Trophoblast cell (in vitro differentiated cells and primary cell): ENCODE data around the gene FAAP100.

Experiments used
- DNase-seq, 2 donors: peaks; one replicate each; pipeline ENCODE4 v3.0.0-alpha.2; 2016
- H2AFZ ChIP-seq: 2 replicates; pipeline ENCODE4 v1.6.1; 2013; ENCODE audit warnings: low read length, moderate library complexity, mild to moderate bottlenecking; ENCODE audit not compliant: insufficient read depth, poor library complexity
- H2AK5ac ChIP-seq: 2 replicates; pipeline ENCODE4 v1.6.1; 2013; ENCODE audit warnings: mild to moderate bottlenecking, low read length
- H2BK120ac ChIP-seq: 2 replicates; pipeline ENCODE4 v1.6.1; 2013; ENCODE audit warnings: low read length, mild to moderate bottlenecking, moderate library complexity; ENCODE audit not compliant: insufficient read depth, poor library complexity
- H2BK12ac ChIP-seq: 2 replicates; pipeline ENCODE4 v1.6.1; 2013; ENCODE audit warnings: mild to moderate bottlenecking, low read length, moderate library complexity
- H2BK5ac ChIP-seq: 2 replicates; pipeline ENCODE4 v1.6.1; 2013; ENCODE audit warnings: low read length, low read depth, moderate library complexity, mild to moderate bottlenecking; ENCODE audit not compliant: poor library complexity
- H3K14ac ChIP-seq: 2 replicates; pipeline ENCODE4 v1.6.1; 2013; ENCODE audit warnings: mild to moderate bottlenecking, low read length
- H3K18ac ChIP-seq: 2 replicates; pipeline ENCODE4 v1.6.1; 2013; ENCODE audit warnings: mild to moderate bottlenecking, low read length
- H3K23ac ChIP-seq: 2 replicates; pipeline ENCODE4 v1.6.1; 2013; ENCODE audit warnings: low read length
- H3K27ac ChIP-seq: 2 replicates; pipeline ENCODE4 v1.5.1; 2013; ENCODE audit warnings: low read depth, mild to moderate bottlenecking, inconsistent platforms, low read length, moderate library complexity
- H3K27me3 ChIP-seq: 2 replicates; pipeline ENCODE4 v1.6.1; 2013; ENCODE audit warnings: inconsistent platforms, mild to moderate bottlenecking, low read length, moderate library complexity; ENCODE audit not compliant: insufficient read depth
- H3K36me3 ChIP-seq, 2 experiments: 1 replicate in 1 of 2; 2 replicates in 1 of 2; pipeline ENCODE4 v1.6.1; 2013; ENCODE audit warnings: low read length in 2 of 2, mild to moderate bottlenecking in 2 of 2, moderate library complexity in 1 of 2; ENCODE audit not compliant: insufficient read depth in 2 of 2, control insufficient read depth in 1 of 2
- H3K4ac ChIP-seq: 2 replicates; pipeline ENCODE4 v1.6.1; 2013; ENCODE audit warnings: low read depth, mild to moderate bottlenecking, low read length, moderate library complexity
- H3K4me1 ChIP-seq, 2 experiments: 1 replicate in 1 of 2; 2 replicates in 1 of 2; pipeline ENCODE4 v1.6.1; 2013; ENCODE audit warnings: low read length in 2 of 2, mild to moderate bottlenecking in 2 of 2, moderate library complexity in 1 of 2; ENCODE audit not compliant: insufficient read depth in 2 of 2, control insufficient read depth in 1 of 2
- H3K4me2 ChIP-seq: 2 replicates; pipeline ENCODE4 v1.6.1; 2013; ENCODE audit warnings: inconsistent platforms, mild to moderate bottlenecking, low read length, moderate library complexity
- H3K4me3 ChIP-seq: 2 replicates; pipeline ENCODE4 v1.5.1; 2013; ENCODE audit warnings: mild to moderate bottlenecking, low read depth, low read length, inconsistent platforms
- H3K79me1 ChIP-seq: one replicate; pipeline ENCODE4 v1.6.1; 2013; ENCODE audit warnings: low read length
- H3K79me2 ChIP-seq: 2 replicates; pipeline ENCODE4 v1.6.1; 2013; ENCODE audit warnings: low read length, mild to moderate bottlenecking; ENCODE audit not compliant: control insufficient read depth, insufficient read depth, poor library complexity
- H3K9ac ChIP-seq: 2 replicates; pipeline ENCODE4 v1.6.1; 2013; ENCODE audit warnings: mild to moderate bottlenecking, low read length
- H3K9me3 ChIP-seq: 2 replicates; pipeline ENCODE4 v1.6.1; 2013; ENCODE audit warnings: low read depth, mild to moderate bottlenecking, control low read depth, inconsistent platforms, low read length; ENCODE audit not compliant: insufficient read depth
- H4K12ac ChIP-seq: 2 replicates; pipeline ENCODE4 v1.6.1; 2013; ENCODE audit warnings: low read depth, mild to moderate bottlenecking, low read length, moderate library complexity
- H4K8ac ChIP-seq: 2 replicates; pipeline ENCODE4 v1.6.1; 2013; ENCODE audit warnings: low read depth, mild to moderate bottlenecking, low read length, moderate library complexity
- H4K91ac ChIP-seq: one replicate; pipeline ENCODE4 v1.6.1; 2013; ENCODE audit warnings: low read depth, mild to moderate bottlenecking, low read length, moderate library complexity
- WGBS: extraction: QIAGEN DNeasy Blood & Tissue Kit; methylation state at CpG from one replicate; pipeline ENCODE4 v1.1.7; 2013; ENCODE audit warnings: missing lambda C conversion rate; ENCODE audit not compliant: insufficient read length, insufficient coverage; ENCODE audit errors: extremely low coverage; 5-methylcytosine and 5-hydroxymethylcytosine counted together

FAAP100 gene

GRCh38 chr17:81518113-81518784, 33.9 kb downstream of the FAAP100 start:
- Histone ChIP-seq H2AK5ac (peak overlapping the region; percentile 27), H3K27ac (peak overlapping the region; percentile 39), H2BK12ac (no peak overlapping the region), H3K23ac (no peak overlapping the region), H3K4me2 (peak overlapping the region; percentile 78), H3K14ac (peak overlapping the region; percentile 29), H3K9me3 (no peaks in the 10 kb centered on the region), H3K27me3 (no peaks in the 10 kb centered on the region), H4K12ac (no peak overlapping the region), H4K91ac (peak overlapping the region; percentile 36), H3K18ac (peak overlapping the region; percentile 25), H3K36me3 (no peaks in the 10 kb centered on the region), H3K79me2 (peaks cover 23% of the 10 kb centered on the region), H3K4me3 (no peak overlapping the region), H4K8ac (peak overlapping the region; percentile 6), H2BK5ac (no peak overlapping the region), H3K4me1 (peaks cover 40 to 47% of the 10 kb centered on the region in 2 experiments), H3K9ac (no peak overlapping the region), H3K79me1 (peaks cover 33% of the 10 kb centered on the region), H3K4ac (no peak overlapping the region), H2BK120ac (peak overlapping the region; percentile 12), H2AFZ (peak overlapping the region; percentile 30)
- DNase-seq: peak; percentile 33 to 68
- WGBS: no CpG with 5 or more reads among the region's 24 CpGs

DNA sequence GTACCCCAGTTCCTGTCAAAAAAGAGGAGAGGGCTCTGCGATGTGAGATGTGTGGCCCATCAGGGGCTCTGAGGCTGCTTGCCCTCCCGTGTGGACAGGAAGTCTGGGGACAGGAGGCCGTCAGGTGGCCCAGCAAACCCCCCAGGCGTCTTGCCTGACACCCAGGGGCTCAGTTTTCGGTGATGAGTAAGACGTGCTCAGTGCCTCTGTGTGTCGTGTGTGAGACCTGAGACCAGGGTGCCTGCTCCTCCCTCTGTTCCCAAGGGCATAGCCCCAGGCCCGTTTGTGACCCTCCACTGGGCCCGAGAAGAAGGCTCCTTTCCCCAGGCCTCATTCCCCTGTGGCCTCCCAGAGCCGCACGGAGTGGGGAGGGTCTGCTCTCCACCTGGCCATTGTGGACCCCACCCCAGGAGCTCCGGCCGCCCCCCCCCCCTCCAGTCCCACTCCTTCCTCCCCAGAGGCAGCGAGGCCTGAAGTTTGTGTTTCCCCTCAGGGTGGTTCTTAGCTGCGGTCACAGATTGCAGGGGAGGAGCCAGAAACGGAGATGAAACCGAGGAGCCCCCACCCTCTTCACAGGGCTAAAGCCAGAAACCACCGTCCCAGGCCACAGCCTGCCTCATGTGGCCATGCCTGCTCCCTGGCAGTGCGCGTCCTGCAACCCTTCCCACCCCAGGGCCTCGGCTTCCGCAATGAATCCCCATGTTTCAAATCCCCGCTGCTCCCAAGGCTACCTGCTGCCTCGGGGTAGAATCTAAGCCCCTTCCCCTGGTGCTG, 34.6 kb downstream of the FAAP100 start:
- H3K27me3 ChIP-seq: no peaks in the 10 kb centered on the region
- H4K12ac ChIP-seq: peak overlapping the region; percentile 6
- H3K4ac ChIP-seq: peak overlapping the region; percentile 28
- peak overlapping the region; percentile 6 for H4K8ac ChIP-seq
- H3K4me1 ChIP-seq: peaks cover 37 to 44% of the 10 kb centered on the region in 2 experiments
- H3K4me2 ChIP-seq: peak overlapping the region; percentile 78
- peak overlapping the region; percentile 30 for H2AK5ac ChIP-seq
- no CpG with 5 or more reads among the region's 24 CpGs for WGBS
- no peak overlapping the region for H3K9ac ChIP-seq
- peak overlapping the region; percentile 29 for H3K14ac ChIP-seq
- H3K23ac ChIP-seq: no peak overlapping the region
- peak overlapping the region; percentile 39 for H3K27ac ChIP-seq
- peak overlapping the region; percentile 6 for H2BK5ac ChIP-seq
- peaks cover 38% of the 10 kb centered on the region for H3K79me1 ChIP-seq
- H4K91ac ChIP-seq: peak overlapping the region; percentile 45
- no peak overlapping the region for H2BK120ac ChIP-seq
- H3K79me2 ChIP-seq: peaks cover 27% of the 10 kb centered on the region
- no peaks in the 10 kb centered on the region for H3K36me3 ChIP-seq
- H2BK12ac ChIP-seq: peak overlapping the region; percentile 18
- DNase-seq: peak; percentile 69 to 74
- no peak overlapping the region for H3K4me3 ChIP-seq
- peak overlapping the region; percentile 37 for H3K18ac ChIP-seq
- no peaks in the 10 kb centered on the region for H3K9me3 ChIP-seq
- no peak overlapping the region for H2AFZ ChIP-seq

GRCh38 chr17:81517009-81517338, 35.2 kb downstream of the FAAP100 start:
- H3K9ac ChIP-seq: no peak overlapping the region
- DNase-seq: no peak
- H3K4me1 ChIP-seq: peaks cover 37 to 44% of the 10 kb centered on the region in 2 experiments
- peak overlapping the region; percentile 28 for H3K4ac ChIP-seq
- no peak overlapping the region for H3K4me3 ChIP-seq
- no peak overlapping the region for H4K12ac ChIP-seq
- peaks cover 41% of the 10 kb centered on the region for H3K79me1 ChIP-seq
- H3K27me3 ChIP-seq: no peaks in the 10 kb centered on the region
- H2BK12ac ChIP-seq: no peak overlapping the region
- H3K79me2 ChIP-seq: peaks cover 30% of the 10 kb centered on the region
- H3K18ac ChIP-seq: peak overlapping the region; percentile 37
- peak overlapping the region; percentile 97 for H4K91ac ChIP-seq
- no peak overlapping the region for H3K23ac ChIP-seq
- peaks cover 3% of the 10 kb centered on the region in 2 experiments for H3K36me3 ChIP-seq
- peak overlapping the region; percentile 89 for H3K4me2 ChIP-seq
- peak overlapping the region; percentile 6 for H2BK5ac ChIP-seq
- H4K8ac ChIP-seq: no peak overlapping the region
- H3K27ac ChIP-seq: peak overlapping the region; percentile 16
- peak overlapping the region; percentile 30 for H2AK5ac ChIP-seq
- H3K14ac ChIP-seq: no peak overlapping the region
- H3K9me3 ChIP-seq: peaks cover 2% of the 10 kb centered on the region
- H2AFZ ChIP-seq: no peak overlapping the region
- H2BK120ac ChIP-seq: no peak overlapping the region
- no CpG with 5 or more reads among the region's 9 CpGs for WGBS

DNA sequence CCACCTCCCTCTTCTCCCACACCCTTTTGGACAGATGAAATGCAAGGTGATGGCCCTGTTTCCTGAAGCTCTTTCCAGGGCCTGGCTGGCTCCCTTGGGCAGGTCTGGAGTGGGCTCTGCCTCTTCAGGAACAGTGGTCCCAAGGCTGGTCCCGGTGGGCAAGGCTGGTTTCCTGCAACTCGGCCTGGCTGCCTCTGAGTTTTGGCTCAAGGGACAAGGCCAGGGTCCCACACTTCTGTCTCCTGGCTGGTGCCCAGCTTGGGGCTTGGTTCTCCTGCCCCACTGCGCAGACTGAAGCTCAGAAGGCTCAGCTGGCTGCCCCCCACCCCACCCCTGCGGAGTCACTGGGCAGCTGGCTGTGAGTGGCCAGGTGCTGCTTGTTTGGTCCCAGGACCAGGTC, 35.7 kb downstream of the FAAP100 start:
- DNase-seq: no peak
- Histone ChIP-seq H3K4me1 (peaks cover 37 to 44% of the 10 kb centered on the region in 2 experiments), H4K8ac (peak overlapping the region; percentile 13), H2BK12ac (peak overlapping the region; percentile 80), H4K91ac (peak overlapping the region; percentile 97), H2AK5ac (peak overlapping the region; percentile 61), H3K23ac (no peak overlapping the region), H3K27ac (peak overlapping the region; percentile 13), H3K9me3 (peaks cover 3% of the 10 kb centered on the region), H4K12ac (no peak overlapping the region), H2BK5ac (peak overlapping the region; percentile 43), H3K18ac (peak overlapping the region; percentile 73), H2BK120ac (peak overlapping the region; percentile 15), H3K4me2 (peak overlapping the region; percentile 89), H3K79me1 (peaks cover 43% of the 10 kb centered on the region), H3K36me3 (peaks cover 8 to 9% of the 10 kb centered on the region in 2 experiments), H2AFZ (no peak overlapping the region), H3K79me2 (peaks cover 36% of the 10 kb centered on the region), H3K9ac (no peak overlapping the region), H3K4me3 (peak overlapping the region; percentile 3), H3K27me3 (no peaks in the 10 kb centered on the region), H3K4ac (peak overlapping the region; percentile 88), H3K14ac (peak overlapping the region; percentile 25)
- WGBS: no CpG with 5 or more reads among the region's 4 CpGs
